Erythroblast (primary cell): ENCODE results near the gene GFOD1.

Experiments used
- GATA1 ChIP-seq: IDR thresholded peaks from 2 replicates; pipeline ENCODE4 v1.6.1; 2011; ENCODE audit warnings: low read depth, mild to moderate bottlenecking, control low read depth, low read length, moderate library complexity
- POLR2A ChIP-seq: IDR thresholded peaks from 2 replicates; pipeline ENCODE4 v1.6.1; 2011; ENCODE audit warnings: mild to moderate bottlenecking, low read length

GRCh38 chr6:13348334-13349113, 138.9 kb downstream of the GFOD1 start:
- TF ChIP-seq POLR2A (no peak), GATA1 (no peak)
